Loucy (cell line): ENCODE results near the gene FAM20C.

ENCODE experiments used
- CTCF ChIP-seq: fragments of 200-600 bp; sonication (generic); conservative IDR thresholded peaks from 2 replicates; pipeline ENCODE4 v1.5.1; 2014; ENCODE audit warnings: mild to moderate bottlenecking, antibody characterized with exemption, low read length
- EZH2phosphoT487 ChIP-seq: fragments of 200-600 bp; IDR thresholded peaks from 2 replicates; pipeline ENCODE4 v1.6.1; 2018; ENCODE audit warnings: antibody characterized with exemption, mild to moderate bottlenecking, moderate library complexity, borderline replicate concordance

- TF ChIP-seq CTCF (no peak), EZH2phosphoT487 (no peak)
Measured at GRCh38 chr7:205115-206010, 13.0 kb downstream of the FAM20C start.
